Measurements from ENCODE around the gene ILDR2.

Gene ILDR2

GRCh38 chr1:166939741-166940375 lies 35.5 kb downstream of the ILDR2 start:
- no peak for TF ChIP-seq CTCF (IDR thresholded peaks at IDR 0.05; ENCODE audit: low read depth, low read length)
- Histone ChIP-seq H3K36me3 (no peaks in the 10 kb centered on the region), H3K9me3 (ENCODE audit: severe bottlenecking) (no peaks in the 10 kb centered on the region), H3K27ac (no peak overlapping the region), H3K4me3 (ENCODE audit: low read depth, low read length) (no peak overlapping the region), H3K27me3 (ENCODE audit: insufficient read depth, low read depth, severe bottlenecking) (no peaks in the 10 kb centered on the region)
- DNase-seq, result no peak

GRCh38 chr1:166937962-166938361 lies 37.4 kb downstream of the ILDR2 start:
- no peak overlapping the region for H3K27ac ChIP-seq
- TF ChIP-seq CTCF (IDR thresholded peaks at IDR 0.05; ENCODE audit: low read depth, low read length), result no peak
- no peaks in the 10 kb centered on the region for H3K27me3 ChIP-seq (ENCODE audit: insufficient read depth, low read depth, severe bottlenecking)
- no peak overlapping the region for H3K4me3 ChIP-seq (ENCODE audit: low read depth, low read length)
- H3K36me3 ChIP-seq, result no peaks in the 10 kb centered on the region
- H3K9me3 ChIP-seq (ENCODE audit: severe bottlenecking), result no peaks in the 10 kb centered on the region
- DNase-seq, result no peak

- Histone ChIP-seq H3K4me3 (ENCODE audit: low read depth, low read length) (no peak overlapping the region), H3K27ac (no peak overlapping the region), H3K27me3 (ENCODE audit: insufficient read depth, low read depth, severe bottlenecking) (no peaks in the 10 kb centered on the region), H3K36me3 (no peaks in the 10 kb centered on the region), H3K9me3 (ENCODE audit: severe bottlenecking) (no peaks in the 10 kb centered on the region)
- no peak for DNase-seq
- TF ChIP-seq CTCF (IDR thresholded peaks at IDR 0.05; ENCODE audit: low read depth, low read length), result no peak
Observed at GRCh38 chr1:166937329-166937728, 38.0 kb downstream of the ILDR2 start.

GRCh38 chr1:166933633-166934032 lies 41.7 kb downstream of the ILDR2 start:
- Histone ChIP-seq H3K27ac (no peak overlapping the region), H3K9me3 (ENCODE audit: severe bottlenecking) (no peaks in the 10 kb centered on the region), H3K4me3 (ENCODE audit: low read depth, low read length) (no peak overlapping the region), H3K36me3 (no peaks in the 10 kb centered on the region), H3K27me3 (ENCODE audit: insufficient read depth, low read depth, severe bottlenecking) (no peaks in the 10 kb centered on the region)
- TF ChIP-seq CTCF (IDR thresholded peaks at IDR 0.05; ENCODE audit: low read depth, low read length), result no peak
- DNase-seq, result no peak

- Histone ChIP-seq H3K36me3 (no peaks in the 10 kb centered on the region), H3K27ac (no peak overlapping the region), H3K9me3 (ENCODE audit: severe bottlenecking) (no peaks in the 10 kb centered on the region), H3K27me3 (ENCODE audit: insufficient read depth, low read depth, severe bottlenecking) (no peaks in the 10 kb centered on the region), H3K4me3 (ENCODE audit: low read depth, low read length) (no peak overlapping the region)
- no peak for TF ChIP-seq CTCF (IDR thresholded peaks at IDR 0.05; ENCODE audit: low read depth, low read length)
- no peak for DNase-seq
Observed at GRCh38 chr1:166933140-166933539, 42.2 kb downstream of the ILDR2 start.

- Histone ChIP-seq H3K9me3 (ENCODE audit: severe bottlenecking) (no peaks in the 10 kb centered on the region), H3K27ac (no peak overlapping the region), H3K4me3 (ENCODE audit: low read depth, low read length) (no peak overlapping the region), H3K36me3 (no peaks in the 10 kb centered on the region), H3K27me3 (ENCODE audit: insufficient read depth, low read depth, severe bottlenecking) (no peaks in the 10 kb centered on the region)
- no peak for TF ChIP-seq CTCF (IDR thresholded peaks at IDR 0.05; ENCODE audit: low read depth, low read length)
- no peak for DNase-seq
Observed at GRCh38 chr1:166929911-166930310, 45.4 kb downstream of the ILDR2 start.
